ENCODE data around the gene MED31. TPM values are rescaled to one million over a fixed set of nuclear protein-coding genes. Genes with fewer than 3 reads are reported as not detected.

Gene MED31
- total and polyA plus RNA-seq, 2 of the 13 experiments (the other 11 are each of a cell fraction or from before 2014, with no cell fraction given): 19.0 to 20.9 TPM

DNA sequence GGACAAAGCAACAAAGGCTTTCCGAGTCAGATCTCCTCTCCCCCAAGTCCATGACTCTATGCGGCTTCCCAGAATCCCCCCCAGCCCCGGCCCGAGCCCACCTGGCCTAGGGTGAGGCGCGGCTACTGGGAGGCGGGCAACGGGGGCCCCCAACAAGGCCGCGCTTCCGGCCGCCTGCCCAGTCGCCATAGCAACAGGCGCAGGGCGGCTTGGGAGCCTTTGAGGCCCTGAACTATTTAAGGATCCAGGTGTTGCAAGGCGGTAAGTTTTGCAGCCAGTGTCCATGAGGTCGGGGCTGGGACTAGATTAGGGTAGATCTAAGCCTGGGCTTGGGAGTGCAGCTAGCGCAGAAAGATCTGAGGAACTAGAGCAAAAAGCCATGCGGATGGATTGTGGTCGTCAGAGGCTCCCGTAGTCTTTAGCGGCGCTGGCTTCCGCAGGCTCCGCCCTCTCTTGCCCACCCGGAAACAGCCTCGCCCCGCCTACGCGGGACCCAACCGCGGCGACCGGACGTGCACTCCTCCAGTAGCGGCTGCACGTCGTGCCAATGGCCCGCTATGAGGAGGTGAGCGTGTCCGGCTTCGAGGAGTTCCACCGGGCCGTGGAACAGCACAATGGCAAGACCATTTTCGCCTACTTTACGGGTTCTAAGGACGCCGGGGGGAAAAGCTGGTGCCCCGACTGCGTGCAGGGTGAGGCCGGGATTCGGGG lies 10.7 kb downstream of the MED31 start, which contains the start of the genes KIAA0753 and TXNDC17 (continued):
- TF ChIP-seq, protein P1, sequence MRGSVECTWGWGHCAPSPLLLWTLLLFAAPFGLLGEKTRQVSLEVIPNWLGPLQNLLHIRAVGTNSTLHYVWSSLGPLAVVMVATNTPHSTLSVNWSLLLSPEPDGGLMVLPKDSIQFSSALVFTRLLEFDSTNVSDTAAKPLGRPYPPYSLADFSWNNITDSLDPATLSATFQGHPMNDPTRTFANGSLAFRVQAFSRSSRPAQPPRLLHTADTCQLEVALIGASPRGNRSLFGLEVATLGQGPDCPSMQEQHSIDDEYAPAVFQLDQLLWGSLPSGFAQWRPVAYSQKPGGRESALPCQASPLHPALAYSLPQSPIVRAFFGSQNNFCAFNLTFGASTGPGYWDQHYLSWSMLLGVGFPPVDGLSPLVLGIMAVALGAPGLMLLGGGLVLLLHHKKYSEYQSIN (CRISPR knock-in tag; IDR thresholded peaks at IDR 0.05; ENCODE audit: borderline replicate concordance): no peak
- TF ChIP-seq, protein P2, sequence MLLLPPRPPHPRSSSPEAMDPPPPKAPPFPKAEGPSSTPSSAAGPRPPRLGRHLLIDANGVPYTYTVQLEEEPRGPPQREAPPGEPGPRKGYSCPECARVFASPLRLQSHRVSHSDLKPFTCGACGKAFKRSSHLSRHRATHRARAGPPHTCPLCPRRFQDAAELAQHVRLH (CRISPR knock-in tag; IDR thresholded peaks at IDR 0.05; ENCODE audit: borderline replicate concordance, low read depth): 0 out of 2 replicates have a peak, but pooled peaks have one; percentile 24
- TF ChIP-seq RORA (CRISPR knock-in tag; IDR thresholded peaks at IDR 0.05) (no peak), SOX6 (IDR thresholded peaks at IDR 0.05) (no peak), SOX6 (CRISPR knock-in tag; IDR thresholded peaks at IDR 0.05) (no peak; the same call in 1 of the 2 replicates), FLYWCH1 (CRISPR knock-in tag; IDR thresholded peaks at IDR 0.05) (no peak), ZNF136 (CRISPR knock-in tag; IDR thresholded peaks at IDR 0.05; ENCODE audit: low read depth) (peak; percentile 97), MLLT10 (CRISPR knock-in tag; IDR thresholded peaks at IDR 0.05) (no peak), TBP (CRISPR knock-in tag; IDR thresholded peaks at IDR 0.05) (no peak), ZFP82 (CRISPR knock-in tag; IDR thresholded peaks at IDR 0.05; ENCODE audit: borderline replicate concordance) (no peak; the same call in 1 of the 2 replicates)
- TF ChIP-seq, protein P3, sequence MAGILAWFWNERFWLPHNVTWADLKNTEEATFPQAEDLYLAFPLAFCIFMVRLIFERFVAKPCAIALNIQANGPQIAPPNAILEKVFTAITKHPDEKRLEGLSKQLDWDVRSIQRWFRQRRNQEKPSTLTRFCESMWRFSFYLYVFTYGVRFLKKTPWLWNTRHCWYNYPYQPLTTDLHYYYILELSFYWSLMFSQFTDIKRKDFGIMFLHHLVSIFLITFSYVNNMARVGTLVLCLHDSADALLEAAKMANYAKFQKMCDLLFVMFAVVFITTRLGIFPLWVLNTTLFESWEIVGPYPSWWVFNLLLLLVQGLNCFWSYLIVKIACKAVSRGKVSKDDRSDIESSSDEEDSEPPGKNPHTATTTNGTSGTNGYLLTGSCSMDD (CRISPR knock-in tag; IDR thresholded peaks at IDR 0.05): no peak
- TF ChIP-seq, protein P4, sequence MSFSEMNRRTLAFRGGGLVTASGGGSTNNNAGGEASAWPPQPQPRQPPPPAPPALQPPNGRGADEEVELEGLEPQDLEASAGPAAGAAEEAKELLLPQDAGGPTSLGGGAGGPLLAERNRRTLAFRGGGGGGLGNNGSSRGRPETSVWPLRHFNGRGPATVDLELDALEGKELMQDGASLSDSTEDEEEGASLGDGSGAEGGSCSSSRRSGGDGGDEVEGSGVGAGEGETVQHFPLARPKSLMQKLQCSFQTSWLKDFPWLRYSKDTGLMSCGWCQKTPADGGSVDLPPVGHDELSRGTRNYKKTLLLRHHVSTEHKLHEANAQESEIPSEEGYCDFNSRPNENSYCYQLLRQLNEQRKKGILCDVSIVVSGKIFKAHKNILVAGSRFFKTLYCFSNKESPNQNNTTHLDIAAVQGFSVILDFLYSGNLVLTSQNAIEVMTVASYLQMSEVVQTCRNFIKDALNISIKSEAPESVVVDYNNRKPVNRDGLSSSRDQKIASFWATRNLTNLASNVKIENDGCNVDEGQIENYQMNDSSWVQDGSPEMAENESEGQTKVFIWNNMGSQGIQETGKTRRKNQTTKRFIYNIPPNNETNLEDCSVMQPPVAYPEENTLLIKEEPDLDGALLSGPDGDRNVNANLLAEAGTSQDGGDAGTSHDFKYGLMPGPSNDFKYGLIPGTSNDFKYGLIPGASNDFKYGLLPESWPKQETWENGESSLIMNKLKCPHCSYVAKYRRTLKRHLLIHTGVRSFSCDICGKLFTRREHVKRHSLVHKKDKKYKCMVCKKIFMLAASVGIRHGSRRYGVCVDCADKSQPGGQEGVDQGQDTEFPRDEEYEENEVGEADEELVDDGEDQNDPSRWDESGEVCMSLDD (CRISPR knock-in tag; IDR thresholded peaks at IDR 0.05; ENCODE audit: borderline replicate concordance): no peak
- TF ChIP-seq, protein P5, sequence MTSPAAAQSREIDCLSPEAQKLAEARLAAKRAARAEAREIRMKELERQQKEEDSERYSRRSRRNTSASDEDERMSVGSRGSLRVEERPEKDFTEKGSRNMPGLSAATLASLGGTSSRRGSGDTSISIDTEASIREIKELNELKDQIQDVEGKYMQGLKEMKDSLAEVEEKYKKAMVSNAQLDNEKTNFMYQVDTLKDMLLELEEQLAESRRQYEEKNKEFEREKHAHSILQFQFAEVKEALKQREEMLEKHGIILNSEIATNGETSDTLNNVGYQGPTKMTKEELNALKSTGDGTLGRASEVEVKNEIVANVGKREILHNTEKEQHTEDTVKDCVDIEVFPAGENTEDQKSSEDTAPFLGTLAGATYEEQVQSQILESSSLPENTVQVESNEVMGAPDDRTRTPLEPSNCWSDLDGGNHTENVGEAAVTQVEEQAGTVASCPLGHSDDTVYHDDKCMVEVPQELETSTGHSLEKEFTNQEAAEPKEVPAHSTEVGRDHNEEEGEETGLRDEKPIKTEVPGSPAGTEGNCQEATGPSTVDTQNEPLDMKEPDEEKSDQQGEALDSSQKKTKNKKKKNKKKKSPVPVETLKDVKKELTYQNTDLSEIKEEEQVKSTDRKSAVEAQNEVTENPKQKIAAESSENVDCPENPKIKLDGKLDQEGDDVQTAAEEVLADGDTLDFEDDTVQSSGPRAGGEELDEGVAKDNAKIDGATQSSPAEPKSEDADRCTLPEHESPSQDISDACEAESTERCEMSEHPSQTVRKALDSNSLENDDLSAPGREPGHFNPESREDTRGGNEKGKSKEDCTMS (CRISPR knock-in tag; conservative IDR thresholded peaks at IDR 0.05): no peak
- TF ChIP-seq, protein P6, sequence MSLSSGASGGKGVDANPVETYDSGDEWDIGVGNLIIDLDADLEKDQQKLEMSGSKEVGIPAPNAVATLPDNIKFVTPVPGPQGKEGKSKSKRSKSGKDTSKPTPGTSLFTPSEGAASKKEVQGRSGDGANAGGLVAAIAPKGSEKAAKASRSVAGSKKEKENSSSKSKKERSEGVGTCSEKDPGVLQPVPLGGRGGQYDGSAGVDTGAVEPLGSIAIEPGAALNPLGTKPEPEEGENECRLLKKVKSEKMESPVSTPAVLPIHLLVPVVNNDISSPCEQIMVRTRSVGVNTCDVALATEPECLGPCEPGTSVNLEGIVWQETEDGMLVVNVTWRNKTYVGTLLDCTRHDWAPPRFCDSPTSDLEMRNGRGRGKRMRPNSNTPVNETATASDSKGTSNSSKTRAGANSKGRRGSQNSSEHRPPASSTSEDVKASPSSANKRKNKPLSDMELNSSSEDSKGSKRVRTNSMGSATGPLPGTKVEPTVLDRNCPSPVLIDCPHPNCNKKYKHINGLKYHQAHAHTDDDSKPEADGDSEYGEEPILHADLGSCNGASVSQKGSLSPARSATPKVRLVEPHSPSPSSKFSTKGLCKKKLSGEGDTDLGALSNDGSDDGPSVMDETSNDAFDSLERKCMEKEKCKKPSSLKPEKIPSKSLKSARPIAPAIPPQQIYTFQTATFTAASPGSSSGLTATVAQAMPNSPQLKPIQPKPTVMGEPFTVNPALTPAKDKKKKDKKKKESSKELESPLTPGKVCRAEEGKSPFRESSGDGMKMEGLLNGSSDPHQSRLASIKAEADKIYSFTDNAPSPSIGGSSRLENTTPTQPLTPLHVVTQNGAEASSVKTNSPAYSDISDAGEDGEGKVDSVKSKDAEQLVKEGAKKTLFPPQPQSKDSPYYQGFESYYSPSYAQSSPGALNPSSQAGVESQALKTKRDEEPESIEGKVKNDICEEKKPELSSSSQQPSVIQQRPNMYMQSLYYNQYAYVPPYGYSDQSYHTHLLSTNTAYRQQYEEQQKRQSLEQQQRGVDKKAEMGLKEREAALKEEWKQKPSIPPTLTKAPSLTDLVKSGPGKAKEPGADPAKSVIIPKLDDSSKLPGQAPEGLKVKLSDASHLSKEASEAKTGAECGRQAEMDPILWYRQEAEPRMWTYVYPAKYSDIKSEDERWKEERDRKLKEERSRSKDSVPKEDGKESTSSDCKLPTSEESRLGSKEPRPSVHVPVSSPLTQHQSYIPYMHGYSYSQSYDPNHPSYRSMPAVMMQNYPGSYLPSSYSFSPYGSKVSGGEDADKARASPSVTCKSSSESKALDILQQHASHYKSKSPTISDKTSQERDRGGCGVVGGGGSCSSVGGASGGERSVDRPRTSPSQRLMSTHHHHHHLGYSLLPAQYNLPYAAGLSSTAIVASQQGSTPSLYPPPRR (CRISPR knock-in tag; IDR thresholded peaks at IDR 0.05; ENCODE audit: borderline replicate concordance): no peak
- TF ChIP-seq, protein P7, sequence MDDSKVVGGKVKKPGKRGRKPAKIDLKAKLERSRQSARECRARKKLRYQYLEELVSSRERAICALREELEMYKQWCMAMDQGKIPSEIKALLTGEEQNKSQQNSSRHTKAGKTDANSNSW (CRISPR knock-in tag; IDR thresholded peaks at IDR 0.05; ENCODE audit: borderline replicate concordance): peak; percentile 78; the same call in 1 of the 2 replicates

Measured in HepG2 (cell line).